Heart left ventricle (tissue), 16 donors: Measurements from ENCODE around the gene HDLBP. TPM values are rescaled to one million over a fixed set of nuclear protein-coding genes. Genes with fewer than 3 reads are reported as not detected.

Source experiments
- ATAC-seq, 4 donors: fragments of 200-7000 bp; cut with Tn5 transposase; one replicate each; pipeline ENCODE4 v1.9.1; 2020 to 2022; ENCODE audit warnings: moderate library complexity in 4 of 4, mild to moderate bottlenecking in 3 of 4, moderate number of reproducible peaks in 1 of 4
- DNase-seq, 5 donors: peaks; one replicate each; pipeline ENCODE4 v3.0.0-alpha.2; 2020
- H3K27ac ChIP-seq, 12 donors: fragments of 200-600 bp; sonication (generic) in 4 of 12; one replicate each; pipeline versions ENCODE4 v1.5.0 to v1.8.0; 2016 to 2022; ENCODE audit warnings: mild to moderate bottlenecking in 2 of 12
- H3K27me3 ChIP-seq, 9 donors: fragments of 200-600 bp; sonication (generic) in 2 of 9; one replicate each; pipeline versions ENCODE4 v1.5.1 to v1.8.0; 2016 to 2022; ENCODE audit warnings: mild to moderate bottlenecking in 3 of 9
- H3K36me3 ChIP-seq, 9 donors: fragments of 200-600 bp; sonication (generic) in 2 of 9; one replicate each; pipeline versions ENCODE4 v1.5.0 to v1.8.0; 2018 to 2022; ENCODE audit warnings: mild to moderate bottlenecking in 2 of 9
- H3K4me1 ChIP-seq, 12 donors: fragments of 200-600 bp; sonication (generic) in 4 of 12; one replicate each; pipeline versions ENCODE4 v1.5.0 to v1.8.0; 2016 to 2022; ENCODE audit warnings: mild to moderate bottlenecking in 3 of 12
- H3K4me3 ChIP-seq, 12 donors: fragments of 200-600 bp; sonication (generic) in 4 of 12; one replicate each; pipeline versions ENCODE4 v1.5.0 to v1.8.0; 2017 to 2022; ENCODE audit warnings: mild to moderate bottlenecking in 9 of 12, moderate library complexity in 4 of 12
- H3K9me3 ChIP-seq, 12 donors: fragments of 200-600 bp; sonication (generic) in 4 of 12; one replicate each; pipeline versions ENCODE4 v1.5.0 to v1.8.0; 2016 to 2022; ENCODE audit warnings: mild to moderate bottlenecking in 1 of 12
- CTCF ChIP-seq, 12 donors: fragments of 200-600 bp; sonication (generic) in 4 of 12; IDR thresholded peaks; one replicate each; pipeline versions ENCODE4 v1.5.0 to v1.8.0; 2018 to 2022; ENCODE audit warnings: antibody characterized with exemption in 12 of 12, mild to moderate bottlenecking in 5 of 12
- POLR2A ChIP-seq, 2 donors: fragments of 450-650 bp; IDR thresholded peaks; one replicate each; pipeline ENCODE4 v1.6.1; 2017; ENCODE audit warnings: antibody characterized with exemption in 2 of 2, mild to moderate bottlenecking in 2 of 2, moderate library complexity in 2 of 2
- WGBS, 4 donors: extraction: QIAGEN DNeasy Blood & Tissue Kit in 2 of 4; methylation state at CpG; one replicate each; pipeline versions ENCODE4 v1.1.5 to v1.1.7; 2013 to 2018; 5-methylcytosine and 5-hydroxymethylcytosine counted together
- intact Hi-C, 10 donors: fragments of 100-400 bp; cut with DNase I; formaldehyde crosslinking; loops; one replicate each; pipeline versions ENCODE4 v1.11.1 to v1.14.2; 2022
- polyA plus RNA-seq, 2 donors: library from polyadenylated mRNA; stranded (reverse); fragments of 200-250 nt; gene quantifications; one replicate each; pipeline ENCODE4 v1.2.3, GENCODE V29; 2013
- total RNA-seq, 9 donors: library from RNA; depleted of rRNA in 2 of 9; stranded (reverse); fragments of >200 nt in 2 of 9; fragmentation: NEBNext Ultra II Directional in 3 of 9; extraction: Animal tissue kit (Norgen Biotek cat#: 25700) in 3 of 9; gene quantifications; one replicate each; pipeline versions ENCODE4 v1.1.0 to v1.2.4, GENCODE V29; 2016 to 2023
- donor health status: ischemic (EF 13 %, LVEDD 7.1; RV severe dilation, severe dysfunction).
- donor health status: healthy with polysubstance abuse.
- donor health status: DM: no; HTN: yes; CAD: no.
- donor health status: DM: no; HTN: no; CAD: no.
- donor health status: ischemic (EF 25% LVEDD 6.9; RV normal size, moderate dysfunction).
- donor health status: ischemic (EF 25% LVEDD 5.7; RV mildly dilated, moderate dysfunction).
- donor health status: healthy.
- donor health status: DM: yes; HTN: yes; CAD: no.
- donor health status: ischemic (EF 35%, LVEDD 5.7; RV mildly dilated, moderate dysfunction).
- donor health status: nonischemic (EF 11% LVEDD 7.7; RV severe dilation, severe dysfunction).
- donor health status: DM: yes; HTN: yes; CAD: no.
- donor health status: PGD.
- donor health status: ischemic (EF 29% LVEDD 5.4; RV normal size, mild dysfunction).
- donor health status: nonischemic (EF 23%, LVEDD 6.1; RV moderate dilation, normal function).

The HDLBP gene
- total and polyA plus RNA-seq, 11 donors, result 220 to 407 (median 343) TPM

- TF ChIP-seq CTCF (IDR thresholded peaks at IDR 0.05) (no peak), POLR2A (IDR thresholded peaks at IDR 0.05) (no peak)
- Histone ChIP-seq H3K27me3 (no peaks in the 10 kb centered on the region), H3K27ac (no peak overlapping the region), H3K4me3 (no peak overlapping the region), H3K4me1 (peaks cover 0 to 31% (median 21%) of the 10 kb centered on the region in 12 donors), H3K9me3 (no peaks in the 10 kb centered on the region), H3K36me3 (peaks cover 0 to under 1% (median 0%) of the 10 kb centered on the region in 9 donors)
- DNase-seq, result no peak
- intact Hi-C loops, result loop anchor here in 3 of 10 donors (5.0 to 10.0 kb wide), 4 partner anchors 68 to 373 kb away; partner anchors contain the start of genes MTERF4 (in 1 of the 3) and PPP1R7 (in 1 of the 3)
- ATAC-seq, result no peak
- WGBS, 4 donors, result 88 to 97% (median 95%) methylated on average over 6 of the region's 6 CpGs
These were observed 95.6 kb downstream of the HDLBP start for GRCh38 chr2:241219856-241220356.

- intact Hi-C loops, result loop anchor here in 3 of 10 donors (5.0 to 10.0 kb wide), 4 partner anchors 67 to 372 kb away; partner anchors contain the start of genes MTERF4 (in 1 of the 3) and PPP1R7 (in 1 of the 3)
- WGBS, 4 donors, result 62 to 71% (median 67%) methylated on average over 4 of the region's 4 CpGs
- no peak overlapping the region for H3K27ac ChIP-seq
- H3K27me3 ChIP-seq, result no peaks in the 10 kb centered on the region
- H3K9me3 ChIP-seq, result no peaks in the 10 kb centered on the region
- DNase-seq, result no peak
- no peaks in the 10 kb centered on the region for H3K36me3 ChIP-seq
- TF ChIP-seq POLR2A (IDR thresholded peaks at IDR 0.05), result no peak
- TF ChIP-seq CTCF (IDR thresholded peaks at IDR 0.05), result no peak
- no peak for ATAC-seq
- H3K4me1 ChIP-seq, result peaks cover 0 to 23% (median 13%) of the 10 kb centered on the region in 12 donors
- H3K4me3 ChIP-seq, result peak overlapping the region in 9 of 12 donors; percentile 56 to 93 (median 67)
These were observed 96.5 kb downstream of the HDLBP start for GRCh38 chr2:241219030-241219382.

- Histone ChIP-seq H3K9me3 (no peaks in the 10 kb centered on the region), H3K4me3 (peak overlapping the region; percentile 44 to 93 (median 67)), H3K4me1 (peaks cover 0 to 17% (median 10%) of the 10 kb centered on the region in 12 donors), H3K36me3 (no peaks in the 10 kb centered on the region), H3K27me3 (no peaks in the 10 kb centered on the region), H3K27ac (peak overlapping the region in 10 of 12 donors; percentile 49 to 83 (median 67))
- TF ChIP-seq POLR2A (IDR thresholded peaks at IDR 0.05), result no peak
- peak in 6 of 12 donors; percentile 16 to 41 (median 32) for TF ChIP-seq CTCF (IDR thresholded peaks at IDR 0.05)
- 0 to 1% (median 1%) methylated on average over 22 to 83 of the region's 83 CpGs for WGBS, 4 donors
- intact Hi-C loops, result loop anchor here in 3 of 10 donors (5.0 to 10.0 kb wide), 4 partner anchors 66 to 371 kb away; partner anchors contain the start of genes MTERF4 (in 1 of the 3) and PPP1R7 (in 1 of the 3)
- ATAC-seq (peak in 2 of 4 donors; percentile 17 to 66), DNase-seq (peak; percentile 57 to 70 (median 65))
These were observed 97.1 kb downstream of the HDLBP start for GRCh38 chr2:241218131-241219029.
